ENCODE measurements around the gene DLG1. TPM values are rescaled to one million over a fixed set of nuclear protein-coding genes. Genes with fewer than 3 reads are reported as not detected.

The DLG1 gene
- total and polyA plus RNA-seq, 2 experiments from 2014 or later: 27.6 to 98.0 TPM

DNA sequence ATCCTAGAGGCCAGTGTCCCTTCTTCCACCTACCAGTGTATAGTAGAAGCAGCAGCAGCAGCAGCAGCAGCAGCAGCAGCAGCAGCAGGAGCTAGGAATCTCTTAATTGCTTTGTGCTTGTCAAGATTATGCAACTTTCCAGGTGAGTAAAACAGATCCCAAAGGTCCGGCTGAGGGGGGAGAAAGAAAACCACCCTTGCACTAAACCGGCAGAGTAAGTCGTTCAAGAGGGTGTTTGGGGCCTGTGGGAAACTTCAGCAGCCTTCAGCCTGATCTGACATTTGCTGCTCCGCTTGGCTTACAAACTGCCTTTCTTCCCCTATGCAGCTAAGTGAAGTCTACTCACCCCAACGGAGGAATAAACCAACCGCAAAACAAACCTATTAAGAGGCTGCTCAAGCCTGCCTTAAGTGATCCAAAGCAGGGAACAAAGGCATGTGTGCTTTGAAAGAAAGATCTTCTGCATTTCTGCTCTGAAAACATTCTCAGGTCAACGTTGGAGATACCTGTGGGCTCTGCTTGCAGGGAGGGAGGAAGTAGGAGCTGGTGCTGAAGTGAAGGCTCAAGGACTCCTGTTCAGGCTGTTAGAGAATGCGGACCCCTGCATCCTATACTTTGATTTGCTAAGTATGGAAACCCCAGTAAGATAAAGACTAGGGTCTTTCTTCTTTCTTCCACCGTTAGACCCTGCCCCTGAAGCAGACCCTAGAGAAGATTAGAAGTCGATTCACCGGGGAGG is 35.7 kb upstream of the DLG1 start (continued):
- TF ChIP-seq, protein P1, sequence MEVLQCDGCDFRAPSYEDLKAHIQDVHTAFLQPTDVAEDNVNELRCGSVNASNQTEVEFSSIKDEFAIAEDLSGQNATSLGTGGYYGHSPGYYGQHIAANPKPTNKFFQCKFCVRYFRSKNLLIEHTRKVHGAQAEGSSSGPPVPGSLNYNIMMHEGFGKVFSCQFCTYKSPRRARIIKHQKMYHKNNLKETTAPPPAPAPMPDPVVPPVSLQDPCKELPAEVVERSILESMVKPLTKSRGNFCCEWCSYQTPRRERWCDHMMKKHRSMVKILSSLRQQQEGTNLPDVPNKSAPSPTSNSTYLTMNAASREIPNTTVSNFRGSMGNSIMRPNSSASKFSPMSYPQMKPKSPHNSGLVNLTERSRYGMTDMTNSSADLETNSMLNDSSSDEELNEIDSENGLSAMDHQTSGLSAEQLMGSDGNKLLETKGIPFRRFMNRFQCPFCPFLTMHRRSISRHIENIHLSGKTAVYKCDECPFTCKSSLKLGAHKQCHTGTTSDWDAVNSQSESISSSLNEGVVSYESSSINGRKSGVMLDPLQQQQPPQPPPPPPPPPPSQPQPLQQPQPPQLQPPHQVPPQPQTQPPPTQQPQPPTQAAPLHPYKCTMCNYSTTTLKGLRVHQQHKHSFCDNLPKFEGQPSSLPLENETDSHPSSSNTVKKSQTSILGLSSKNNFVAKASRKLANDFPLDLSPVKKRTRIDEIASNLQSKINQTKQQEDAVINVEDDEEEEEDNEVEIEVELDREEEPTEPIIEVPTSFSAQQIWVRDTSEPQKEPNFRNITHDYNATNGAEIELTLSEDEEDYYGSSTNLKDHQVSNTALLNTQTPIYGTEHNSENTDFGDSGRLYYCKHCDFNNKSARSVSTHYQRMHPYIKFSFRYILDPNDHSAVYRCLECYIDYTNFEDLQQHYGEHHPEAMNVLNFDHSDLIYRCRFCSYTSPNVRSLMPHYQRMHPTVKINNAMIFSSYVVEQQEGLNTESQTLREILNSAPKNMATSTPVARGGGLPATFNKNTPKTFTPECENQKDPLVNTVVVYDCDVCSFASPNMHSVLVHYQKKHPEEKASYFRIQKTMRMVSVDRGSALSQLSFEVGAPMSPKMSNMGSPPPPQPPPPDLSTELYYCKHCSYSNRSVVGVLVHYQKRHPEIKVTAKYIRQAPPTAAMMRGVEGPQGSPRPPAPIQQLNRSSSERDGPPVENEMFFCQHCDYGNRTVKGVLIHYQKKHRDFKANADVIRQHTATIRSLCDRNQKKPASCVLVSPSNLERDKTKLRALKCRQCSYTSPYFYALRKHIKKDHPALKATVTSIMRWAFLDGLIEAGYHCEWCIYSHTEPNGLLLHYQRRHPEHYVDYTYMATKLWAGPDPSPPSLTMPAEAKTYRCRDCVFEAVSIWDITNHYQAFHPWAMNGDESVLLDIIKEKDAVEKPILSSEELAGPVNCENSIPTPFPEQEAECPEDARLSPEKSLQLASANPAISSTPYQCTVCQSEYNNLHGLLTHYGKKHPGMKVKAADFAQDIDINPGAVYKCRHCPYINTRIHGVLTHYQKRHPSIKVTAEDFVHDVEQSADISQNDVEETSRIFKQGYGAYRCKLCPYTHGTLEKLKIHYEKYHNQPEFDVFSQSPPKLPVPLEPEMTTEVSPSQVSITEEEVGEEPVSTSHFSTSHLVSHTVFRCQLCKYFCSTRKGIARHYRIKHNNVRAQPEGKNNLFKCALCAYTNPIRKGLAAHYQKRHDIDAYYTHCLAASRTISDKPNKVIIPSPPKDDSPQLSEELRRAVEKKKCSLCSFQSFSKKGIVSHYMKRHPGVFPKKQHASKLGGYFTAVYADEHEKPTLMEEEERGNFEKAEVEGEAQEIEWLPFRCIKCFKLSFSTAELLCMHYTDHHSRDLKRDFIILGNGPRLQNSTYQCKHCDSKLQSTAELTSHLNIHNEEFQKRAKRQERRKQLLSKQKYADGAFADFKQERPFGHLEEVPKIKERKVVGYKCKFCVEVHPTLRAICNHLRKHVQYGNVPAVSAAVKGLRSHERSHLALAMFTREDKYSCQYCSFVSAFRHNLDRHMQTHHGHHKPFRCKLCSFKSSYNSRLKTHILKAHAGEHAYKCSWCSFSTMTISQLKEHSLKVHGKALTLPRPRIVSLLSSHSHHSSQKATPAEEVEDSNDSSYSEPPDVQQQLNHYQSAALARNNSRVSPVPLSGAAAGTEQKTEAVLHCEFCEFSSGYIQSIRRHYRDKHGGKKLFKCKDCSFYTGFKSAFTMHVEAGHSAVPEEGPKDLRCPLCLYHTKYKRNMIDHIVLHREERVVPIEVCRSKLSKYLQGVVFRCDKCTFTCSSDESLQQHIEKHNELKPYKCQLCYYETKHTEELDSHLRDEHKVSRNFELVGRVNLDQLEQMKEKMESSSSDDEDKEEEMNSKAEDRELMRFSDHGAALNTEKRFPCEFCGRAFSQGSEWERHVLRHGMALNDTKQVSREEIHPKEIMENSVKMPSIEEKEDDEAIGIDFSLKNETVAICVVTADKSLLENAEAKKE (CRISPR knock-in tag; IDR thresholded peaks at IDR 0.05): no peak
- no peak for TF ChIP-seq ZNF331 (CRISPR knock-in tag; IDR thresholded peaks at IDR 0.05; ENCODE audit: low read depth)
- no peak for TF ChIP-seq ZNF114 (CRISPR knock-in tag; IDR thresholded peaks at IDR 0.05)
- TF ChIP-seq STAT1 (IDR thresholded peaks at IDR 0.05; ENCODE audit: unreplicated experiment): no peak
- TF ChIP-seq CREB1 (CRISPR knock-in tag; IDR thresholded peaks at IDR 0.05; ENCODE audit: low read depth): no peak
- no peak for TF ChIP-seq POLR2AphosphoS5 (IDR thresholded peaks at IDR 0.05; ENCODE audit: low read depth)
- TF ChIP-seq, protein P2, sequence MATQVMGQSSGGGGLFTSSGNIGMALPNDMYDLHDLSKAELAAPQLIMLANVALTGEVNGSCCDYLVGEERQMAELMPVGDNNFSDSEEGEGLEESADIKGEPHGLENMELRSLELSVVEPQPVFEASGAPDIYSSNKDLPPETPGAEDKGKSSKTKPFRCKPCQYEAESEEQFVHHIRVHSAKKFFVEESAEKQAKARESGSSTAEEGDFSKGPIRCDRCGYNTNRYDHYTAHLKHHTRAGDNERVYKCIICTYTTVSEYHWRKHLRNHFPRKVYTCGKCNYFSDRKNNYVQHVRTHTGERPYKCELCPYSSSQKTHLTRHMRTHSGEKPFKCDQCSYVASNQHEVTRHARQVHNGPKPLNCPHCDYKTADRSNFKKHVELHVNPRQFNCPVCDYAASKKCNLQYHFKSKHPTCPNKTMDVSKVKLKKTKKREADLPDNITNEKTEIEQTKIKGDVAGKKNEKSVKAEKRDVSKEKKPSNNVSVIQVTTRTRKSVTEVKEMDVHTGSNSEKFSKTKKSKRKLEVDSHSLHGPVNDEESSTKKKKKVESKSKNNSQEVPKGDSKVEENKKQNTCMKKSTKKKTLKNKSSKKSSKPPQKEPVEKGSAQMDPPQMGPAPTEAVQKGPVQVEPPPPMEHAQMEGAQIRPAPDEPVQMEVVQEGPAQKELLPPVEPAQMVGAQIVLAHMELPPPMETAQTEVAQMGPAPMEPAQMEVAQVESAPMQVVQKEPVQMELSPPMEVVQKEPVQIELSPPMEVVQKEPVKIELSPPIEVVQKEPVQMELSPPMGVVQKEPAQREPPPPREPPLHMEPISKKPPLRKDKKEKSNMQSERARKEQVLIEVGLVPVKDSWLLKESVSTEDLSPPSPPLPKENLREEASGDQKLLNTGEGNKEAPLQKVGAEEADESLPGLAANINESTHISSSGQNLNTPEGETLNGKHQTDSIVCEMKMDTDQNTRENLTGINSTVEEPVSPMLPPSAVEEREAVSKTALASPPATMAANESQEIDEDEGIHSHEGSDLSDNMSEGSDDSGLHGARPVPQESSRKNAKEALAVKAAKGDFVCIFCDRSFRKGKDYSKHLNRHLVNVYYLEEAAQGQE (IDR thresholded peaks at IDR 0.05; ENCODE audit: unreplicated experiment): no peak
- no peak for TF ChIP-seq NANOG (IDR thresholded peaks at IDR 0.05; ENCODE audit: borderline replicate concordance)
- TF ChIP-seq, protein P3, sequence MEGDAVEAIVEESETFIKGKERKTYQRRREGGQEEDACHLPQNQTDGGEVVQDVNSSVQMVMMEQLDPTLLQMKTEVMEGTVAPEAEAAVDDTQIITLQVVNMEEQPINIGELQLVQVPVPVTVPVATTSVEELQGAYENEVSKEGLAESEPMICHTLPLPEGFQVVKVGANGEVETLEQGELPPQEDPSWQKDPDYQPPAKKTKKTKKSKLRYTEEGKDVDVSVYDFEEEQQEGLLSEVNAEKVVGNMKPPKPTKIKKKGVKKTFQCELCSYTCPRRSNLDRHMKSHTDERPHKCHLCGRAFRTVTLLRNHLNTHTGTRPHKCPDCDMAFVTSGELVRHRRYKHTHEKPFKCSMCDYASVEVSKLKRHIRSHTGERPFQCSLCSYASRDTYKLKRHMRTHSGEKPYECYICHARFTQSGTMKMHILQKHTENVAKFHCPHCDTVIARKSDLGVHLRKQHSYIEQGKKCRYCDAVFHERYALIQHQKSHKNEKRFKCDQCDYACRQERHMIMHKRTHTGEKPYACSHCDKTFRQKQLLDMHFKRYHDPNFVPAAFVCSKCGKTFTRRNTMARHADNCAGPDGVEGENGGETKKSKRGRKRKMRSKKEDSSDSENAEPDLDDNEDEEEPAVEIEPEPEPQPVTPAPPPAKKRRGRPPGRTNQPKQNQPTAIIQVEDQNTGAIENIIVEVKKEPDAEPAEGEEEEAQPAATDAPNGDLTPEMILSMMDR (conservative IDR thresholded peaks at IDR 0.05; ENCODE audit: low read depth in 2 of 2): no peak
- no peak for TF ChIP-seq JUNB (IDR thresholded peaks at IDR 0.05; ENCODE audit: unreplicated experiment)
- no peak for TF ChIP-seq EZH2phosphoT487 (IDR thresholded peaks at IDR 0.05; ENCODE audit: unreplicated experiment)
